Measurements from ENCODE around the gene TSN. TPM values are rescaled to one million over a fixed set of nuclear protein-coding genes. Genes with fewer than 3 reads are reported as not detected.

Gene TSN
- polyA plus RNA-seq, 1 donor from 2014 or later = 171 TPM

DNA sequence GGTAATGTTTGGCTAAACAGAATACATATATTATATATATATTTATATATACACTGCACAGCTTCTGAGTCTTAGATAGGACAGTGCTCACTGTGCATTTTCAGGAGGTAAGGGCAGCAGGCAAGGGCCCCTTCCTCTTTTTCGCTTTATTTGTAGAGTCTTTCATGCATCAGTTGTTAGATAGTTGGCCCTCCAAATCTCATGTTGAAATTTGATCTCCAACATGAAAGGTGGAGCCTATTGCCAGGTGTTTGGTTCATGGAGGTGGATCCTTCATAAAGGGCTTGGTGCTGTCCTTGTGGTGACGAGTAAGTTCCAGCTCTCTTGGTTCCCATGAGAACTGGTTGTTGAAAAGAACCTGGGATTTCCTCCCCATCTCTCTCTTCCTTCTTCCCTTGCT is 48.1 kb downstream of the TSN start:
- Histone ChIP-seq H3K79me2 (replicated peaks; ENCODE audit: insufficient read depth, low read length) (no peaks in the 10 kb centered on the region), H2AFZ (ENCODE audit: low read depth, low read length) (no peak overlapping the region), H3F3A (ENCODE audit: insufficient read depth, low read length, poor library complexity, severe bottlenecking) (no peaks in the 10 kb centered on the region), H3K27ac (ENCODE audit: low read length) (no peak overlapping the region), H3K9me2 (ENCODE audit: insufficient read depth, low read length) (no peaks in the 10 kb centered on the region), H4K20me1 (ENCODE audit: insufficient read depth) (no peaks in the 10 kb centered on the region), H3K9me3 (ENCODE audit: low read length) (no peaks in the 10 kb centered on the region), H3K27me3 (ENCODE audit: insufficient read depth, low read depth, low read length) (no peaks in the 10 kb centered on the region), H3K4me3 (ENCODE audit: low read length) (no peak overlapping the region), H3K4me2 (ENCODE audit: low read length) (no peak overlapping the region), H3K9ac (ENCODE audit: low read length) (no peak overlapping the region), H3K36me3 (ENCODE audit: insufficient read depth, low read length) (no peaks in the 10 kb centered on the region)
- TF ChIP-seq, protein P1, sequence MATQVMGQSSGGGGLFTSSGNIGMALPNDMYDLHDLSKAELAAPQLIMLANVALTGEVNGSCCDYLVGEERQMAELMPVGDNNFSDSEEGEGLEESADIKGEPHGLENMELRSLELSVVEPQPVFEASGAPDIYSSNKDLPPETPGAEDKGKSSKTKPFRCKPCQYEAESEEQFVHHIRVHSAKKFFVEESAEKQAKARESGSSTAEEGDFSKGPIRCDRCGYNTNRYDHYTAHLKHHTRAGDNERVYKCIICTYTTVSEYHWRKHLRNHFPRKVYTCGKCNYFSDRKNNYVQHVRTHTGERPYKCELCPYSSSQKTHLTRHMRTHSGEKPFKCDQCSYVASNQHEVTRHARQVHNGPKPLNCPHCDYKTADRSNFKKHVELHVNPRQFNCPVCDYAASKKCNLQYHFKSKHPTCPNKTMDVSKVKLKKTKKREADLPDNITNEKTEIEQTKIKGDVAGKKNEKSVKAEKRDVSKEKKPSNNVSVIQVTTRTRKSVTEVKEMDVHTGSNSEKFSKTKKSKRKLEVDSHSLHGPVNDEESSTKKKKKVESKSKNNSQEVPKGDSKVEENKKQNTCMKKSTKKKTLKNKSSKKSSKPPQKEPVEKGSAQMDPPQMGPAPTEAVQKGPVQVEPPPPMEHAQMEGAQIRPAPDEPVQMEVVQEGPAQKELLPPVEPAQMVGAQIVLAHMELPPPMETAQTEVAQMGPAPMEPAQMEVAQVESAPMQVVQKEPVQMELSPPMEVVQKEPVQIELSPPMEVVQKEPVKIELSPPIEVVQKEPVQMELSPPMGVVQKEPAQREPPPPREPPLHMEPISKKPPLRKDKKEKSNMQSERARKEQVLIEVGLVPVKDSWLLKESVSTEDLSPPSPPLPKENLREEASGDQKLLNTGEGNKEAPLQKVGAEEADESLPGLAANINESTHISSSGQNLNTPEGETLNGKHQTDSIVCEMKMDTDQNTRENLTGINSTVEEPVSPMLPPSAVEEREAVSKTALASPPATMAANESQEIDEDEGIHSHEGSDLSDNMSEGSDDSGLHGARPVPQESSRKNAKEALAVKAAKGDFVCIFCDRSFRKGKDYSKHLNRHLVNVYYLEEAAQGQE (IDR thresholded peaks at IDR 0.05; ENCODE audit: borderline replicate concordance) = no peak
- TF ChIP-seq EZH2 (IDR thresholded peaks at IDR 0.05; ENCODE audit: borderline replicate concordance, insufficient read depth, low read length, poor library complexity, severe bottlenecking) (no peak), EP300 (conservative IDR thresholded peaks at IDR 0.05; ENCODE audit: poor library complexity, severe bottlenecking) (no peak), POLR2AphosphoS5 (IDR thresholded peaks at IDR 0.05) (no peak), SMC3 (conservative IDR thresholded peaks at IDR 0.05; ENCODE audit: poor library complexity) (no peak), RAD21 (conservative IDR thresholded peaks at IDR 0.05) (no peak), MXI1 (conservative IDR thresholded peaks at IDR 0.05; ENCODE audit: poor library complexity, severe bottlenecking) (no peak), TAF1 (IDR thresholded peaks at IDR 0.05; ENCODE audit: low read depth) (no peak)
- TF ChIP-seq, protein P2, sequence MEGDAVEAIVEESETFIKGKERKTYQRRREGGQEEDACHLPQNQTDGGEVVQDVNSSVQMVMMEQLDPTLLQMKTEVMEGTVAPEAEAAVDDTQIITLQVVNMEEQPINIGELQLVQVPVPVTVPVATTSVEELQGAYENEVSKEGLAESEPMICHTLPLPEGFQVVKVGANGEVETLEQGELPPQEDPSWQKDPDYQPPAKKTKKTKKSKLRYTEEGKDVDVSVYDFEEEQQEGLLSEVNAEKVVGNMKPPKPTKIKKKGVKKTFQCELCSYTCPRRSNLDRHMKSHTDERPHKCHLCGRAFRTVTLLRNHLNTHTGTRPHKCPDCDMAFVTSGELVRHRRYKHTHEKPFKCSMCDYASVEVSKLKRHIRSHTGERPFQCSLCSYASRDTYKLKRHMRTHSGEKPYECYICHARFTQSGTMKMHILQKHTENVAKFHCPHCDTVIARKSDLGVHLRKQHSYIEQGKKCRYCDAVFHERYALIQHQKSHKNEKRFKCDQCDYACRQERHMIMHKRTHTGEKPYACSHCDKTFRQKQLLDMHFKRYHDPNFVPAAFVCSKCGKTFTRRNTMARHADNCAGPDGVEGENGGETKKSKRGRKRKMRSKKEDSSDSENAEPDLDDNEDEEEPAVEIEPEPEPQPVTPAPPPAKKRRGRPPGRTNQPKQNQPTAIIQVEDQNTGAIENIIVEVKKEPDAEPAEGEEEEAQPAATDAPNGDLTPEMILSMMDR (IDR thresholded peaks at IDR 0.05; ENCODE audit: poor library complexity, severe bottlenecking) = no peak

DNA sequence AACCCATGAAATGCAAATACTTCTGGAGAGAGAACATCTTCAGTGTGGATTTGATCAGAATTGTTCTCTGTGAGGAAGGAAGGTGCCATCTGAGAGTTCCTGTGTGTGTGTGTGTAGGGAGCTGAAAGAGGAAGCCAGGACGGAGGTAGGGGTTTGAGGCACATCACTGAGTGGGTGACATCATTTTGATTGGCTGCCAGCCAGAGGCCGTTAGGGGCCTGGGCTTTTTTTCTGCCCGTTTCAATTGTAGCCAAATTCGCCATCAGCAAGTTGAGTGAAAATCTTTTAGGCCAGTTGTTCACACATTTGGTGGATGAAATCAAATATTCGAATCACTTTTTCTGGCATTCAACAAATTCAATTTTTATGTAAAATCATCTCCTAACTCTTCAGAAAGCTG is 48.9 kb downstream of the TSN start:
- H2AFZ ChIP-seq (ENCODE audit: low read depth, low read length) = no peak overlapping the region

More for the DNA sequence above, 48.9 kb downstream of the TSN start:
- no peaks in the 10 kb centered on the region for H3K9me3 ChIP-seq (ENCODE audit: low read length)
- no peaks in the 10 kb centered on the region for H3K79me2 ChIP-seq (replicated peaks; ENCODE audit: insufficient read depth, low read length)
- no peak overlapping the region for H3K4me3 ChIP-seq (ENCODE audit: low read length)
- TF ChIP-seq RAD21 (conservative IDR thresholded peaks at IDR 0.05) = no peak
- TF ChIP-seq MXI1 (conservative IDR thresholded peaks at IDR 0.05; ENCODE audit: poor library complexity, severe bottlenecking) = no peak
- no peak for TF ChIP-seq EZH2 (IDR thresholded peaks at IDR 0.05; ENCODE audit: borderline replicate concordance, insufficient read depth, low read length, poor library complexity, severe bottlenecking)
- no peak for TF ChIP-seq SMC3 (conservative IDR thresholded peaks at IDR 0.05; ENCODE audit: poor library complexity)
- TF ChIP-seq, protein P1 (IDR thresholded peaks at IDR 0.05; ENCODE audit: borderline replicate concordance) = no peak
- TF ChIP-seq, protein P2 (IDR thresholded peaks at IDR 0.05; ENCODE audit: poor library complexity, severe bottlenecking) = no peak
- no peak for TF ChIP-seq EP300 (conservative IDR thresholded peaks at IDR 0.05; ENCODE audit: poor library complexity, severe bottlenecking)
- no peak for TF ChIP-seq TAF1 (IDR thresholded peaks at IDR 0.05; ENCODE audit: low read depth)
- TF ChIP-seq POLR2AphosphoS5 (IDR thresholded peaks at IDR 0.05) = no peak
- no peak overlapping the region for H3K4me2 ChIP-seq (ENCODE audit: low read length)
- no peak overlapping the region for H3K27ac ChIP-seq (ENCODE audit: low read length)
- no peaks in the 10 kb centered on the region for H3F3A ChIP-seq (ENCODE audit: insufficient read depth, low read length, poor library complexity, severe bottlenecking)
- H3K36me3 ChIP-seq (ENCODE audit: insufficient read depth, low read length) = no peaks in the 10 kb centered on the region
- no peak overlapping the region for H3K9ac ChIP-seq (ENCODE audit: low read length)
- H4K20me1 ChIP-seq (ENCODE audit: insufficient read depth) = no peaks in the 10 kb centered on the region
- no peaks in the 10 kb centered on the region for H3K27me3 ChIP-seq (ENCODE audit: insufficient read depth, low read depth, low read length)
- H3K9me2 ChIP-seq (ENCODE audit: insufficient read depth, low read length) = no peaks in the 10 kb centered on the region
